ENCODE results near the gene PTBP3.
"Not testable (repeated sequence)": the region's sequence is repeated elsewhere in the genome, so short reads cannot be mapped to it uniquely, and the experiment has no call there.

Gene PTBP3

GRCh38 chr9:112193572-112194288 is 139.7 kb downstream of the PTBP3 start:
- no peak for TF ChIP-seq EZH2phosphoT487 (IDR thresholded peaks at IDR 0.05; ENCODE audit: borderline replicate concordance)
- TF ChIP-seq, protein P1, sequence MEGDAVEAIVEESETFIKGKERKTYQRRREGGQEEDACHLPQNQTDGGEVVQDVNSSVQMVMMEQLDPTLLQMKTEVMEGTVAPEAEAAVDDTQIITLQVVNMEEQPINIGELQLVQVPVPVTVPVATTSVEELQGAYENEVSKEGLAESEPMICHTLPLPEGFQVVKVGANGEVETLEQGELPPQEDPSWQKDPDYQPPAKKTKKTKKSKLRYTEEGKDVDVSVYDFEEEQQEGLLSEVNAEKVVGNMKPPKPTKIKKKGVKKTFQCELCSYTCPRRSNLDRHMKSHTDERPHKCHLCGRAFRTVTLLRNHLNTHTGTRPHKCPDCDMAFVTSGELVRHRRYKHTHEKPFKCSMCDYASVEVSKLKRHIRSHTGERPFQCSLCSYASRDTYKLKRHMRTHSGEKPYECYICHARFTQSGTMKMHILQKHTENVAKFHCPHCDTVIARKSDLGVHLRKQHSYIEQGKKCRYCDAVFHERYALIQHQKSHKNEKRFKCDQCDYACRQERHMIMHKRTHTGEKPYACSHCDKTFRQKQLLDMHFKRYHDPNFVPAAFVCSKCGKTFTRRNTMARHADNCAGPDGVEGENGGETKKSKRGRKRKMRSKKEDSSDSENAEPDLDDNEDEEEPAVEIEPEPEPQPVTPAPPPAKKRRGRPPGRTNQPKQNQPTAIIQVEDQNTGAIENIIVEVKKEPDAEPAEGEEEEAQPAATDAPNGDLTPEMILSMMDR (conservative IDR thresholded peaks at IDR 0.05; ENCODE audit: low read length) = no peak
- Histone ChIP-seq H4K20me1 (ENCODE audit: insufficient read depth, low read length, poor library complexity, severe bottlenecking) (no peaks in the 10 kb centered on the region), H3K9me3 (ENCODE audit: insufficient read depth, low read depth, low read length) (no peaks in the 10 kb centered on the region), H2AFZ (ENCODE audit: low read length) (no peak overlapping the region), H3K4me3 (ENCODE audit: low read length, poor library complexity, severe bottlenecking) (no peak overlapping the region), H3K9ac (ENCODE audit: low read depth, low read length, poor library complexity, severe bottlenecking) (no peak overlapping the region), H3K36me3 (ENCODE audit: insufficient read depth, low read length) (no peaks in the 10 kb centered on the region), H3K27me3 (ENCODE audit: insufficient read depth, low read length, poor library complexity, severe bottlenecking) (no peaks in the 10 kb centered on the region), H3K79me2 (ENCODE audit: insufficient read depth, low read length) (no peaks in the 10 kb centered on the region), H3K4me1 (ENCODE audit: insufficient read depth, low read length, poor library complexity, severe bottlenecking) (no peaks in the 10 kb centered on the region), H3F3A (ENCODE audit: low read depth) (no peaks in the 10 kb centered on the region), H3K4me2 (ENCODE audit: low read depth, low read length, poor library complexity, severe bottlenecking) (no peak overlapping the region), H3K9me2 (replicated peaks; ENCODE audit: low read depth, low read length) (no peaks in the 10 kb centered on the region; the same call in 1 of the 2 replicates)

GRCh38 chr9:112190320-112190719 is 143.1 kb downstream of the PTBP3 start:
- not testable (repeated sequence) for H3K9ac ChIP-seq (ENCODE audit: low read depth, low read length, poor library complexity, severe bottlenecking); H3K4me3 ChIP-seq (ENCODE audit: low read length, poor library complexity, severe bottlenecking); H4K20me1 ChIP-seq (ENCODE audit: insufficient read depth, low read length, poor library complexity, severe bottlenecking); H3K36me3 ChIP-seq (ENCODE audit: insufficient read depth, low read length); H3K79me2 ChIP-seq (ENCODE audit: insufficient read depth, low read length); H3K9me2 ChIP-seq (replicated peaks; ENCODE audit: low read depth, low read length); H2AFZ ChIP-seq (ENCODE audit: low read length); H3K9me3 ChIP-seq (ENCODE audit: insufficient read depth, low read depth, low read length); H3K4me2 ChIP-seq (ENCODE audit: low read depth, low read length, poor library complexity, severe bottlenecking); H3F3A ChIP-seq (ENCODE audit: low read depth); H3K27me3 ChIP-seq (ENCODE audit: insufficient read depth, low read length, poor library complexity, severe bottlenecking); H3K4me1 ChIP-seq (ENCODE audit: insufficient read depth, low read length, poor library complexity, severe bottlenecking)

DNA sequence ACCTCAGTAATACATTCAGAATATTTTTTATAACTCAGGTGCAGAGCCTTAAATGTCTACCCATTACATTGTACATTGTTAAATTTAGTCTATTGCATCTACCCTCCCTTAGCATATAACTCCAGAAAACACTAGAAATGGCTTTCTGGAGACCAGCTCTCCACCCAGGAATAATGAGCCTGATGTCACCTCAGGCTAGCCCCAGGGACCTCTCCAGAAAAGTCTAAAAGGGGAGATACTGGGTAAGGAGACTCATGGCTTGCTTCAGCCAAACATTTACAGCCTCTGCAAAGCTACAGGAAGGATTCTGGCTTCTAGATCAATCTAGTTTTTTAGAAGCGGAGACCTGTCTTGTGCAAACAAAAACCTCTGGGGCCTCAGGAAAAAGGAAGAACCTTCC is 144.5 kb downstream of the PTBP3 start:
- Histone ChIP-seq H3K4me1 (ENCODE audit: insufficient read depth, low read length, poor library complexity, severe bottlenecking) (peaks cover 4% of the 10 kb centered on the region), H3K9me2 (replicated peaks; ENCODE audit: low read depth, low read length) (no peaks in the 10 kb centered on the region), H2AFZ (ENCODE audit: low read length) (no peak overlapping the region), H3K79me2 (ENCODE audit: insufficient read depth, low read length) (no peaks in the 10 kb centered on the region), H3K36me3 (ENCODE audit: insufficient read depth, low read length) (no peaks in the 10 kb centered on the region), H3K27me3 (ENCODE audit: insufficient read depth, low read length, poor library complexity, severe bottlenecking) (no peaks in the 10 kb centered on the region), H3F3A (ENCODE audit: low read depth) (no peaks in the 10 kb centered on the region), H4K20me1 (ENCODE audit: insufficient read depth, low read length, poor library complexity, severe bottlenecking) (no peaks in the 10 kb centered on the region), H3K4me3 (ENCODE audit: low read length, poor library complexity, severe bottlenecking) (no peak overlapping the region), H3K9ac (ENCODE audit: low read depth, low read length, poor library complexity, severe bottlenecking) (no peak overlapping the region), H3K4me2 (ENCODE audit: low read depth, low read length, poor library complexity, severe bottlenecking) (no peak overlapping the region), H3K9me3 (ENCODE audit: insufficient read depth, low read depth, low read length) (no peaks in the 10 kb centered on the region)
- TF ChIP-seq, protein P1 (conservative IDR thresholded peaks at IDR 0.05; ENCODE audit: low read length) = no peak
- TF ChIP-seq EZH2phosphoT487 (IDR thresholded peaks at IDR 0.05; ENCODE audit: borderline replicate concordance) = no peak

DNA sequence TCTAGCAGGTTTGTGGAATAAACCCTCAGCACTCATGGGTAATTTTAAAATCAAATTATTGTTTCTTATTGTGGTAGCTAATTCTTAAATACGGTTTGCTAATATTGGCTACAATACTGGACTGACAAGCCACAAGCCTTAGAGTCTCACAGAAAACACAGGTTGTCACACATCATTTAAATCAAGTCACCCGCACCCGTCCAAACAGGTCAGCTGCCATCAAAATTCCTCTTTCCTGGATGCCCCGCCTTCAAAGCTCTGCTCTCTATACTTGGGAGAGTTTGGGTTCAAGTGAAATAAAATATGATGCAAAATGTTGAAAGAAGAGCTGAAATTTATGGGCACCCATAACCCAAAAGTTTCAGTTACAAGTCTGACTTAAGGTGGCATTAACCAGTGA is 146.0 kb downstream of the PTBP3 start:
- no peaks in the 10 kb centered on the region for H3K27me3 ChIP-seq (ENCODE audit: insufficient read depth, low read length, poor library complexity, severe bottlenecking)
- peaks cover 9% of the 10 kb centered on the region for H3K4me1 ChIP-seq (ENCODE audit: insufficient read depth, low read length, poor library complexity, severe bottlenecking)
- H3K9ac ChIP-seq (ENCODE audit: low read depth, low read length, poor library complexity, severe bottlenecking) = no peak overlapping the region
- 0 out of 2 replicates have a peak, but pooled peaks cover 4% of the 10 kb centered on the region for H3K9me3 ChIP-seq (ENCODE audit: insufficient read depth, low read depth, low read length)
- no peaks in the 10 kb centered on the region for H3F3A ChIP-seq (ENCODE audit: low read depth)
- no peak overlapping the region for H2AFZ ChIP-seq (ENCODE audit: low read length)
- H3K36me3 ChIP-seq (ENCODE audit: insufficient read depth, low read length) = no peaks in the 10 kb centered on the region
- no peaks in the 10 kb centered on the region for H4K20me1 ChIP-seq (ENCODE audit: insufficient read depth, low read length, poor library complexity, severe bottlenecking)
- no peaks in the 10 kb centered on the region for H3K79me2 ChIP-seq (ENCODE audit: insufficient read depth, low read length)
- H3K4me2 ChIP-seq (ENCODE audit: low read depth, low read length, poor library complexity, severe bottlenecking) = no peak overlapping the region
- no peaks in the 10 kb centered on the region for H3K9me2 ChIP-seq (replicated peaks; ENCODE audit: low read depth, low read length)
- H3K4me3 ChIP-seq (ENCODE audit: low read length, poor library complexity, severe bottlenecking) = no peak overlapping the region
- TF ChIP-seq, protein P1 (conservative IDR thresholded peaks at IDR 0.05; ENCODE audit: low read length) = no peak
- TF ChIP-seq EZH2phosphoT487 (IDR thresholded peaks at IDR 0.05; ENCODE audit: borderline replicate concordance) = no peak

All from Loucy (cell line).